AG20443 (cell line): Measurements from ENCODE around the gene ADRA2B.
A peak's percentile ranks its signal among the peaks of the same experiment; 100 is the strongest.
"Not testable (repeated sequence)": the region's sequence is repeated elsewhere in the genome, so short reads cannot be mapped to it uniquely, and the experiment has no call there.

ENCODE experiments used
- DNase-seq: peaks from one replicate; pipeline ENCODE4 v3.0.0; 2012; ENCODE audit warnings: low spot score, mixed read lengths

The ADRA2B gene

GRCh38 chr2:96150007-96150640 lies 33.8 kb upstream of the ADRA2B start:
- no peak for DNase-seq

- DNase-seq: peak; percentile 86
Measured at GRCh38 chr2:96148410-96149217, 32.2 kb upstream of the ADRA2B start.

DNA sequence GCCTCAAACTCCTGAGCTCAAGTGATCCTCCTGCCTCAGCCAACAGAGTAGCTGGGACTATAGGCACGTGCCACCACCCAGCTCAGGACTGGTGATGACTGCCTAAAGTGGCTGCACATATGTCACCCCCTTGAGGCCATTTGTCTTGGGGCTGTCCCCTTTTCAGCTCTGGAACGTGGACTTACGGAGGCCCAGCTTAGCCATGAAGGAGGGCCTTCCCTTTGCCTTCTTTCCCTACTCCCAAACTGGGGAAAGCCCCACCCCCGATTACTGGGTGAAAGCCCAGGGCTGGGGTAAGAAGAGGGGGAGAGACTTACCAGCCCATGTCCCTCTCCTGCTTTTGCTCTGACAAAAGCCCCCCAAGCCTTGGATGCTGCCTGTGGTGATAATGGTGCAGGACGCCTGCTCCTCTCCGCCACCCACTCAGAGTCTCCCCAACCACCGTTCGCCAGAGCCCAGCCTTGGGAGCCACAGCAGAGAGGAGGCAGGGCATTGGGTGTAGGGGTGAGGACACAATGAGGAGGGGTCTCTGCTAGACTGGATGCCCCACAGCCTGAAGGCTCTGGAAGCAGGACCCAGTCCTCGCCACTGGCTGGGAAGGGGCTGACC lies 31.3 kb upstream of the ADRA2B start:
- no peak for DNase-seq

GRCh38 chr2:96146881-96147592 lies 30.7 kb upstream of the ADRA2B start:
- no peak for DNase-seq

- DNase-seq: no peak
Measured at GRCh38 chr2:96146153-96146880, 29.9 kb upstream of the ADRA2B start.

GRCh38 chr2:96145848-96146152 lies 29.4 kb upstream of the ADRA2B start:
- DNase-seq: no peak

DNA sequence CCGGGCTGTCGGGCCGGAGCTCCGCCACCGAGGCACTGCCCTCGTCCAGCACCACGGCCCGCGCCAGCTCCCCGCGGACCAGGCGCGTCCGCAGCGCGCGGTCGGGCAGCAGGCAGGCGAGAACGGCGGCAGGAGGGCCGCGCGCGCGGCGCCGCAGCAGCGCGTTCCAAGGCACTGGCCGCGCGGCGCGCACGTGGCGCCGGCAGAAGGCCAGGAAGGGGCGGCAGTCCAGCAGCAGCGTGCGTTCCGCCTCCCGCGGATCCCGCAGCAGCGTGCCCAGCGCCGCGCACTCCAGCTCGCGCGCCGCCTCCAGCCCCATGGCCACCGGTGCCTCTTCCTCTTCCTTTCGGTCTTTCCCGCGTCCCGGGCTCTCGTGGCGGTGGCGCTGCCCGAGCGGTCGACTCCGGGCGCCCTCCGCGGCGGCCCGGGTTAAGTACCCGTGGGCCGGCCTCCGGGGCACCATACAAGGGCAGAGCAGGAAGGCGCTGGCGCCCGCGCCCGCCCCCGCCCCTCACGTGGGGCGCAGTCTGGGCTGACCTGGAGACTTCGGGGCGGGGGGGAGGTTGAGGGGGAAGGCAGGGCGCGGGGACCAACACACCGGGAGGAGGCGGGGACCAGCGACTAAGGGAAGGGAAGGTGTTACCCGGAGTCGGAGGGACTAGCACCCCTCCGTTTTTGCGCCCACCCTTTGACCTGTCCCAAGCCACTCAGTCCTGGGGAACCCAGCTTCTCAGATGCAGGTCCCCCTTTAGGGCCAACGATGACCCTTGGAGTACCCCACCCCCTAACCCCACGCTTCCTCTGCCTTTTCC lies 28.9 kb upstream of the ADRA2B start, which contains the start of gene DUSP2:
Gene DUSP2 (minus strand): TSS at position 405 of the 812 bp plus-strand sequence. CDS start 86 bp downstream, at position 319.
- peak; percentile 92 for DNase-seq

- DNase-seq: no peak
Measured at GRCh38 chr2:96144481-96145035, 28.2 kb upstream of the ADRA2B start.

DNA sequence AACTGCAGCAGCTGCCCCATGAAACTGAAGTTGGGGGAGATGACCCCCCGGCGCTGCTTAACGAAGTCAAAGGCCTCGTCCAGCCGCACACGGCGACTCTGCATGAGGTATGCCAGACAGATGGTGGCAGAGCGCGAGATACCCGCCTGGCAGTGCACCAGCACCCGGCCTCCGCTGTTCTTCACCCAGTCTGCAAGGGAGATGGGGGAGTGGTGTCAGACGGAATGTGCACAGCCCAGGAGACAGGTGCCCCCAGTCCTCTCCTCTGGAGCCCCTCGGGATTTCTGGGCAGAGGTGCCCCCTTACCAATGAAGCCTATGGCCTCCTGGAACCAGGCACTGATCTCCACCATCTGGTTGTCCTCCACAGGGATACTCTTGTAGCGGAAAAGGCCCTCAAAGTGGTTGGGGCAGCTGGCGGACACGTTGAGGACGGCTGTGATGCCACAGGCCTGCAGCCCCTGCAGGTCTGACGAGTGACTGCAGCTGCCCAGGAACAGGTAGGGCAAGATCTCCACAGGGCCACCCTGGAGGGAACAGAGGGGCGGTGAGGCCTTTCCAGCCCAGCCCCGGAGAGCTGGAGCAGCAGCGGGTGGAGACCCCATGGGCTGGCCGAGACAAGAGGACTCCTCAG lies 27.6 kb upstream of the ADRA2B start:
- no peak for DNase-seq

DNA sequence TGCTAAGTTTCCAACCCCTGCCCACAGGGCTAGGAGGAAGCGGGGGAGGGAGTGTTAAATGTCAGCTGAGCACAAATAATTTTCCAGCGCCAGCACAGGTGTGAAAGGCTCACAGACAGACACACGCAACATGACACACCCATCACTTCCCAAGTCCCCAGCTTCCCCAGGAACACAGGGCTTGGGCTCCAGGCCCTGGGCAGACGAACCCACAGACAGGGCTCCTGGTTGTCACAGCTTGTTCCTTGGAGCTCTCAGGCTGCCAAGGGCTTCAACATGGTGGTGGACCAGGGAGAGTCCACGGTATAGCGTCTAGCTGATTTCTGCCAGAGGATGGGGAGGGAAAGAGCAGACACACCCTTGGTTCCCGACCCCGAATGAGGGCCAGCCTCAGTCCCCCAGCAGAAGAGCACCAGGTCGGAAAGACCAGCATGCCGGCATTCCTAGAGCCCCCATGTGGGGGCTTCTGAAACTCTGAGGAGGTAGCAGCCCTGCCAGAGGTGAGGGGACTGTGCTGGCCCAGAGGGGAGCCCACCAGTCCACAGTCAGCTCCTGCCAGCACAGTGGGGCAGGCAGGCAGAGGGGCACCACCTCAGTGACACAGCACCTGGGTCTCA lies 27.0 kb upstream of the ADRA2B start:
- DNase-seq: no peak

DNA sequence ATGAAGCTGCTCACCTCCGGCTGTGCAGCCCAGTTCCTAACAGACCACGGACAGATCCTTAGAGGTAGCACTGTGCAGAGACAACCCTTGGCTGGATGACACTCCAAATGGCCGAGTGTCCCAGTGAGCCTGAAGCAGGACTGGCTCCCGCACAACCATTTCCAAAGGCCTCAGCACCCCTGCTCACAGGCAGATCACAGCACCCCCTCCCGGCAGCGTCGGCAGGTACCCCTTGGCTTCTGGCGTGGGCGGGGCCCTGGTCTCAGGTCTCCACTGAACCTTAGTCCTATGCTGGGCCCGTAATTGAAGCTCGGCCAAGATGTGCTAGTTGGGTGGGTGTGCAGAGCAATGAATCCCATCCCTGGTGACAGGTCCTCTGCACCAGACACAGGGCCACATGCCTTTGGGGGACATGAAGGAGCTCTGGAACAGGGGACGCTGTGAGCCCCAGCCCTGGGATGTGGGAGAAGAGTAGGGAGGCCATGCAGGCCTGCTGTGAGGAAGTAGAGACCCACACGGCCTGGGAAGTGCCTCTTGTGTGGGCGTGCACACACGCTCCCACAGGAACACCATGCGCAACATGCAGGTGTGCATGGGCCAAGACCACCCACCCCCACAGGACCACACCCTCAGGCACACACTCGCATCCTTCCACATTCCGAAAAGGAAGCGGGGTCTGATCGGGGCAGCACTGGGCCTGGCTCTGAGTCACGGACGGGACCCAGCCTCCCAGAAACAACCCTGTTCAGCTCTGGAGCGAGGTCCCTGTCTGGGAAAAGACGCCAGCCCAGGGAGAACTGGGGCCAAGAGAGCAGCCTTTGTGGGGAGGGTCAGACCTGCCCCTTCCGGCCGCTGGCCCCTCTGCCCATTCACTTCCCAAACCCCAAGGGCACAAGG lies 26.1 kb upstream of the ADRA2B start:
- DNase-seq: no peak

DNA sequence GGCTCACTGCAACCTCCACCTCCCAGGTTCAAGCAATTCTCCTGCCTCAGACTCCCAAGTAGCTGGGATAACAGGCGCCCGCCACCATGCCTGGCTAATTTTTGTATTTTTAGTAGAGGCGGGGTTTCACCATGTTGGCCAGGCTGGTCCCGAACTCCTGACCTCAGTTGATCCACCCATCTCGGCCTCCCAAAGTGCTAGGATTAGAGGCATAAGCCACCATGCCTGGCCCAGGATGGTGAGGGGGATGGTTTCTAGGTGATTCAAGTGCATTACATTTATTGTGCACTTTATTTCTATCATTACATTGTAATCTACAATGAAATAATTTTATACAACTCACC lies 25.2 kb upstream of the ADRA2B start:
- DNase-seq: not testable (repeated sequence)

DNA sequence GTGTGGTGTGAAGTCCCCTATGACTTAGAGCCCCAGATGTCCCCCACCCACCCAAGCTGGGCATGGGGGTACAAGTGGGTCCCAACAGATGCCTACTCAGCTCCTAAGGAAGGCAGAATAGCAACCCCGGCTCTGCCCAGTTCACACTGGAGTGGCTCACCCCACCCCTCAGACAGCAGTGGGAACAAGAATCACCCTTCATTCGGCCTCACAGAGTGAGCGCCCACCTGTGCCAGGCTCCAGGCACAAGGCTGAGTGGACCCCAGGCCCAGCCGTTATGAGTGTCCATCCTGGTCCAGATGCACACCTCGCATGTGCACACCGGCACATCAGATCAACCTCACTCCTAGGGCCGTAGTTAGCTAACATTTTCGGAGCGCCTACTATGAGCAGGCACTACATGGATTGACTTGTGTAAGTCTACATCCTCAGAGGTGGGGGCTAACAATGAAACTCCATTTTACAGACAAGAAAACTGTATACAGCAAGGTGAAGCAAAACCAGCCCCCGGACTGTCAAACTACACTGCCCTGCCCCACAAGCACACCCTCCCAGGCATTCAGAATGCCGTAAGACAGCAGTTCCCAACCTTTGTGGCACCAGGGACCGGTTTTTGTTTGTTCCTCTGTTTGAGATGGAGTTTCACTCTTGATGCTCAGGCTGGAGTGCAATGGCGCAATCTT lies 24.7 kb upstream of the ADRA2B start:
- no peak for DNase-seq

DNA sequence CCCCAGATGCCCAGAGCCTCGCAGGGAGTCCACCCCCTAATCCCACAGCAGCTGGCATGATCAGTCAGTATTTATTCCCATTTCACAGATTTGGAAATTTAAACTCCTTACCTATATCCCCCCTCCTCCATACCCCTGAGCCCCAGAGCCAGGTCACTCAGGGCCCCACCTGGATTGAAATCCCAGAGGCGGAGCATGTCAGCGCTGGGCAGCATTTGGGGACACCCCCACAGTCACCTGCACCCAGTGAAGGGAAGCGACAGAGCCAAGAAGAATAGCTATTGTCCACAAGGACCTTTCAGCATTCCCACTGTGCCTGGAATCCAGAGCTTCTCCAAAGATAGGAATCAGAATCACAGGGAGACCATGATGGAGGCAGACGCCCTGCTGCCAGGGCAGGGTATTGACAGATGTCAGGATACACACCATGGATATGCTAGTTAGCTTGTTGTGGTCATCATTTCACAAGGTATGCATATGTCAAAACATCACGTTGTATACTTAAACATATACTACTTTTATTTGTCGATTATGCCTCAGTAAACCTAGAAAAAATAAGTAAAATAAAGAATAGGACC lies 22.9 kb upstream of the ADRA2B start:
- DNase-seq: no peak

- peak; percentile 75 for DNase-seq
Measured at GRCh38 chr2:96138179-96139145, 22.1 kb upstream of the ADRA2B start, which contains the start of gene ASTL. TSS of gene ASTL (minus strand) at chr2:96138502. CDS start at chr2:96138436, 66 bp downstream.

DNA sequence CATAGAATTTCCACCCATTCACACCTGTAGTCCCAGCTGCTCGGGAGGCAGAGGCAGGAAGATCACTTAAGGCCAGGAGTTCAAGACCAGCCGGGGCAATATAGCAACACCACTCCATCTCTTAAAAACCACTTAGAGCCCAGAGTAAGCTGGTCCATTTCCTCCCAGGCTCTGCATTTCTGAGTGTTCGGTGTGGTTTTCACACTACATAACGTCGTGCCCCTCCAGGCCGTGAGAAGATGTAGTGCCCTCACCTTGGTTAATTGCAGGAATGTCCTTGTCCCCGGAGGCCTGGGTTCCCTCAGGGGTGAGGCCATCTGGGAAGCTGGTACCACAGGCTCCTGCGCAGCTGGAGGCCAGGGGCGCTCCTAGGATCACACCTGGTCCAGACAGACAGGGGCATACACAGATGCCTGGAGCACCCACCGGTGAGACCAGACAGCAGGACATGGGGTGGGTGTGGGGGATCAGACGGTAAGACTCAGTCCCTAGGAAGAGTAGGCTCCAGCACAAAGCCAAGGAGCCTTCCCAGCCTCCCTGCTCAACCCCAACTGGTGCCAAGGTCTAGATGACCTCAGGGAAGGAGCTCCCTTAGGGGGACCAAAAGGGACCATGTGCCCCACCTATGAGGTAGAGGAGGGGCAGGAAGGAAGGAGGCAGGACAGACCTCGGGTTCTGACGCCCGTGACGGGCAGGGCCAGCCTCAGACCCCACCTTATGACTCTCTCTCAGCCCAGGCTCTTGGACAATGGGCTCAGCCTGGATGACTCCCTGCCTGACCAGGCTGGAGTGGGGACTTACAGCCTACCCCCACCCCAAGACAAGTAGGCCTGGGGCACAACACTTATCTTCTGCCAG lies 21.2 kb upstream of the ADRA2B start:
- DNase-seq: no peak
